HG02943 (cell line): ENCODE results near the gene HK2.

Source experiments
- ATAC-seq: cut with Tn5 transposase; IDR thresholded peaks from one replicate; pipeline ENCODE4 v1.9.1; 2021; ENCODE audit warnings: mild to moderate bottlenecking, low read depth, moderate library complexity; ENCODE audit not compliant: unreplicated experiment

HK2 gene

GRCh38 chr2:74927621-74928020, 93.7 kb downstream of the HK2 start:
- no peak for ATAC-seq

- ATAC-seq, result no peak
Observed at GRCh38 chr2:74930811-74931486, 97.0 kb downstream of the HK2 start.

GRCh38 chr2:74931940-74932339, 98.0 kb downstream of the HK2 start:
- no peak for ATAC-seq

- ATAC-seq, result no peak
Observed at GRCh38 chr2:74935975-74936391, 102.1 kb downstream of the HK2 start.

- no peak for ATAC-seq
Observed at GRCh38 chr2:74937221-74937880, 103.4 kb downstream of the HK2 start.

- ATAC-seq, result no peak
Observed at GRCh38 chr2:74938264-74938663, 104.3 kb downstream of the HK2 start.

- no peak for ATAC-seq
Observed at GRCh38 chr2:74939919-74940812, 106.2 kb downstream of the HK2 start.

- ATAC-seq, result no peak
Observed at GRCh38 chr2:74941284-74941683, 107.4 kb downstream of the HK2 start.

- ATAC-seq, result no peak
Observed at GRCh38 chr2:74942263-74942662, 108.3 kb downstream of the HK2 start.
